ENCODE measurements around the gene KRTAP12-3. TPM values are rescaled to one million over a fixed set of nuclear protein-coding genes. Genes with fewer than 3 reads are reported as not detected.

KRTAP12-3 gene
- polyA plus RNA-seq, 1 donor from 2014 or later = not detected

GRCh38 chr21:44617071-44617501, 40.6 kb upstream of the KRTAP12-3 start:
- Histone ChIP-seq H3K4me2 (ENCODE audit: low read length) (no peak overlapping the region), H3K36me3 (ENCODE audit: insufficient read depth, low read length) (no peaks in the 10 kb centered on the region), H4K20me1 (ENCODE audit: insufficient read depth) (no peaks in the 10 kb centered on the region), H3F3A (ENCODE audit: insufficient read depth, low read length, poor library complexity, severe bottlenecking) (no peaks in the 10 kb centered on the region), H3K9ac (ENCODE audit: low read length) (no peak overlapping the region), H3K27me3 (ENCODE audit: insufficient read depth, low read depth, low read length) (no peaks in the 10 kb centered on the region), H3K9me3 (ENCODE audit: low read length) (no peaks in the 10 kb centered on the region), H3K4me3 (ENCODE audit: low read length) (no peak overlapping the region), H3K79me2 (replicated peaks; ENCODE audit: insufficient read depth, low read length) (no peaks in the 10 kb centered on the region), H2AFZ (ENCODE audit: low read depth, low read length) (no peak overlapping the region), H3K9me2 (ENCODE audit: insufficient read depth, low read length) (no peaks in the 10 kb centered on the region), H3K27ac (ENCODE audit: low read length) (no peak overlapping the region)
- TF ChIP-seq RAD21 (conservative IDR thresholded peaks at IDR 0.05) (no peak), REST (IDR thresholded peaks at IDR 0.05; ENCODE audit: borderline replicate concordance) (no peak), EP300 (conservative IDR thresholded peaks at IDR 0.05; ENCODE audit: poor library complexity, severe bottlenecking) (no peak), MXI1 (conservative IDR thresholded peaks at IDR 0.05; ENCODE audit: poor library complexity, severe bottlenecking) (no peak), TAF1 (IDR thresholded peaks at IDR 0.05; ENCODE audit: low read depth) (no peak), SMC3 (conservative IDR thresholded peaks at IDR 0.05; ENCODE audit: poor library complexity) (no peak), POLR2AphosphoS5 (IDR thresholded peaks at IDR 0.05) (no peak)

DNA sequence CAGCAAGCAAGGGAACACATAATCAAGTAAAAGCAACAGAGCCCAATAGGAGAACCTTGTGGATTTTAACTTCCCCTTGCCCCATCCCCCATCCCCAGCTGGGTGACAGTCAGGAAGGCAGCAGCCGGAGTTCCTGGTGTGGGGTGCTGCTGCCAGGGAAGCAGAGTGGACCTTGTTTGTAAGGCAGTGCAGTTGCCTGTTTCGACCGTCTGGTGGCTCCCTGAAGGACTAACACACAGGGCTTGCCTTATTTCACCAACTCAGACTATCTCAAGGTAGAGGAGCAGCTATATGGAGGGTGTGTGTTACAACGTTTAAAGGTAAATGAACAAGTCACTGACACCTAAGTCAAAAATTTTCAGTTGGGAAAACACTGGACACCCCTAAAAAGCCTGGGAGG, 39.2 kb upstream of the KRTAP12-3 start:
- no peaks in the 10 kb centered on the region for H3K79me2 ChIP-seq (replicated peaks; ENCODE audit: insufficient read depth, low read length)
- H4K20me1 ChIP-seq (ENCODE audit: insufficient read depth) = no peaks in the 10 kb centered on the region
- no peak for TF ChIP-seq REST (IDR thresholded peaks at IDR 0.05; ENCODE audit: borderline replicate concordance)
- H2AFZ ChIP-seq (ENCODE audit: low read depth, low read length) = no peak overlapping the region
- no peaks in the 10 kb centered on the region for H3K9me2 ChIP-seq (ENCODE audit: insufficient read depth, low read length)
- H3K4me2 ChIP-seq (ENCODE audit: low read length) = no peak overlapping the region
- no peaks in the 10 kb centered on the region for H3K27me3 ChIP-seq (ENCODE audit: insufficient read depth, low read depth, low read length)
- no peak overlapping the region for H3K27ac ChIP-seq (ENCODE audit: low read length)
- H3K36me3 ChIP-seq (ENCODE audit: insufficient read depth, low read length) = no peaks in the 10 kb centered on the region
- H3K4me3 ChIP-seq (ENCODE audit: low read length) = no peak overlapping the region
- H3K9me3 ChIP-seq (ENCODE audit: low read length) = no peaks in the 10 kb centered on the region
- no peaks in the 10 kb centered on the region for H3F3A ChIP-seq (ENCODE audit: insufficient read depth, low read length, poor library complexity, severe bottlenecking)
- H3K9ac ChIP-seq (ENCODE audit: low read length) = no peak overlapping the region

GRCh38 chr21:44618909-44619308, 38.8 kb upstream of the KRTAP12-3 start:
- no peak overlapping the region for H3K27ac ChIP-seq (ENCODE audit: low read length)
- no peak for TF ChIP-seq TAF1 (IDR thresholded peaks at IDR 0.05; ENCODE audit: low read depth)
- H3K9ac ChIP-seq (ENCODE audit: low read length) = no peak overlapping the region
- no peak overlapping the region for H3K4me3 ChIP-seq (ENCODE audit: low read length)
- H3F3A ChIP-seq (ENCODE audit: insufficient read depth, low read length, poor library complexity, severe bottlenecking) = no peaks in the 10 kb centered on the region
- no peaks in the 10 kb centered on the region for H4K20me1 ChIP-seq (ENCODE audit: insufficient read depth)
- H3K79me2 ChIP-seq (replicated peaks; ENCODE audit: insufficient read depth, low read length) = no peaks in the 10 kb centered on the region
- H3K27me3 ChIP-seq (ENCODE audit: insufficient read depth, low read depth, low read length) = no peaks in the 10 kb centered on the region
- no peak overlapping the region for H3K4me2 ChIP-seq (ENCODE audit: low read length)
- H3K9me3 ChIP-seq (ENCODE audit: low read length) = peaks cover 2% of the 10 kb centered on the region
- H3K36me3 ChIP-seq (ENCODE audit: insufficient read depth, low read length) = no peaks in the 10 kb centered on the region
- no peak overlapping the region for H2AFZ ChIP-seq (ENCODE audit: low read depth, low read length)
- H3K9me2 ChIP-seq (ENCODE audit: insufficient read depth, low read length) = no peaks in the 10 kb centered on the region

Data from neural cell (in vitro differentiated cells).